H1 (cell line): Measurements from ENCODE around the gene TMEM272.

Source experiments
- CTCF ChIP-seq, 3 experiments: IDR thresholded peaks; 1 replicate in 2 of 3; 2 replicates in 1 of 3; pipeline versions ENCODE4 v1.5.1 to v1.6.1; 2011; ENCODE audit warnings: low read length in 3 of 3, mild to moderate bottlenecking in 3 of 3, inconsistent platforms in 2 of 3, low read depth in 1 of 3, moderate library complexity in 1 of 3; ENCODE audit not compliant: insufficient read depth in 1 of 3; ENCODE audit errors: control extremely low read depth in 1 of 3
- SP2 ChIP-seq: IDR thresholded peaks from 2 replicates; pipeline ENCODE4 v1.6.1; 2012; ENCODE audit warnings: mild to moderate bottlenecking, low read length, inconsistent platforms

GRCh38 chr13:51765142-51765515 is 79.8 kb downstream of the TMEM272 start:
- TF ChIP-seq CTCF (IDR thresholded peaks at IDR 0.05; ENCODE audit: control extremely low read depth in 1 of 3, insufficient read depth in 1 of 3, low read depth in 1 of 3, low read length in 3 of 3) (no peak), SP2 (no peak)
